BLaER1 treated with 17β-estradiol and CSF1 and Interleukin-3, amounts not matched to agents 10 nM and 100 nM (cell line): Measurements from ENCODE around the gene SUCLA2.
A peak's percentile ranks its signal among the peaks of the same experiment; 100 is the strongest.

Source experiments
- H3K27ac ChIP-seq, 11 experiments: shearing (Covaris generic); formaldehyde crosslinking; 2 replicates each; pipeline ENCODE4 v1.8.1; 2022
- H3K27me3 ChIP-seq, 11 experiments: shearing (Covaris generic); formaldehyde crosslinking; 2 replicates each; pipeline ENCODE4 v1.8.1; 2022
- H3K36me3 ChIP-seq, 11 experiments: shearing (Covaris generic); formaldehyde crosslinking; 2 replicates each; pipeline ENCODE4 v1.8.1; 2022
- H3K4me1 ChIP-seq, 10 experiments: shearing (Covaris generic); formaldehyde crosslinking; 2 replicates each; pipeline ENCODE4 v1.8.1; 2022
- H3K4me2 ChIP-seq, 11 experiments: shearing (Covaris generic); formaldehyde crosslinking; 2 replicates each; pipeline ENCODE4 v1.8.1; 2022
- H3K4me3 ChIP-seq, 10 experiments: shearing (Covaris generic); formaldehyde crosslinking; 2 replicates each; pipeline ENCODE4 v1.8.1; 2022
- H3K9ac ChIP-seq, 11 experiments: shearing (Covaris generic); formaldehyde crosslinking; 2 replicates each; pipeline ENCODE4 v1.8.1; 2022
- H3K9me3 ChIP-seq, 11 experiments: shearing (Covaris generic); formaldehyde crosslinking; replicated peaks in 1 of 11; 2 replicates each; pipeline ENCODE4 v1.8.1; 2022
- H4K20me1 ChIP-seq, 11 experiments: shearing (Covaris generic); formaldehyde crosslinking; 2 replicates each; pipeline ENCODE4 v1.8.1; 2022
- Cebpa-rat ChIP-seq, 11 experiments: shearing (Covaris generic); IDR thresholded peaks; 2 replicates each; pipeline ENCODE4 v1.8.1; 2022

The SUCLA2 gene

GRCh38 chr13:48001114-48001881 lies at the start of gene SUCLA2:
Gene SUCLA2, minus strand, starts transcription at chr13:48001273. Its CDS starts 4 bp downstream, at chr13:48001269.
- no peaks in the 10 kb centered on the region for H3K27me3 ChIP-seq
- H3K9ac ChIP-seq, result peak within 1 kb of the TSS; percentile 84 to 94 (median 89)
- H3K9me3 ChIP-seq, result no peaks in the 10 kb centered on the region
- peaks cover 0 to 33% (median 7%) of the 10 kb centered on the region in 11 experiments; a peak in 8 of 22 replicates for H4K20me1 ChIP-seq
- H3K27ac ChIP-seq, result peak within 1 kb of the TSS; percentile 77 to 89 (median 82)
- peak within 1 kb of the TSS; percentile 79 to 100 (median 95) for H3K4me3 ChIP-seq
- peaks cover 14 to 37% (median 19%) of the 10 kb centered on the region in 10 experiments for H3K4me1 ChIP-seq
- peaks cover 14 to 26% (median 18%) of the 10 kb centered on the region in 11 experiments; a peak in 21 of 22 replicates for H3K36me3 ChIP-seq
- TF ChIP-seq Cebpa-rat (IDR thresholded peaks at IDR 0.05), result no peak
- peak within 1 kb of the TSS; percentile 79 to 94 (median 89) for H3K4me2 ChIP-seq

GRCh38 chr13:48050550-48050949 lies 49.5 kb upstream of the SUCLA2 start:
- Histone ChIP-seq H3K4me1 (peaks cover 0 to 6% (median 0%) of the 10 kb centered on the region in 10 experiments; a peak in 1 of 20 replicates), H3K9me3 (no peaks in the 10 kb centered on the region), H3K4me3 (no peak overlapping the region), H3K9ac (no peak overlapping the region), H3K27ac (no peak overlapping the region), H3K27me3 (no peaks in the 10 kb centered on the region), H3K4me2 (no peak overlapping the region), H3K36me3 (peaks cover 75 to 97% (median 90%) of the 10 kb centered on the region in 11 experiments), H4K20me1 (no peaks in the 10 kb centered on the region)
- TF ChIP-seq Cebpa-rat (IDR thresholded peaks at IDR 0.05), result no peak

- Histone ChIP-seq H3K9ac (peak overlapping the region in 1 of 11 experiments; percentile 15; a peak in 1 of 22 replicates), H3K27me3 (no peaks in the 10 kb centered on the region), H3K27ac (peak overlapping the region in 1 of 11 experiments; percentile 35; a peak in 2 of 22 replicates), H3K36me3 (peaks cover 31 to 78% (median 73%) of the 10 kb centered on the region in 11 experiments), H3K9me3 (no peaks in the 10 kb centered on the region), H3K4me2 (peak overlapping the region in 1 of 11 experiments; percentile 22; a peak in 1 of 22 replicates), H3K4me3 (no peak overlapping the region), H4K20me1 (peaks cover 0 to 4% (median 0%) of the 10 kb centered on the region in 11 experiments; a peak in 1 of 22 replicates), H3K4me1 (peaks cover 4 to 36% (median 10%) of the 10 kb centered on the region in 10 experiments)
- no peak for TF ChIP-seq Cebpa-rat (IDR thresholded peaks at IDR 0.05)
These were observed 42.9 kb upstream of the SUCLA2 start for GRCh38 chr13:48043789-48044503.

- Histone ChIP-seq H3K9me3 (no peaks in the 10 kb centered on the region), H3K27me3 (no peaks in the 10 kb centered on the region), H3K36me3 (peaks cover 20 to 68% (median 62%) of the 10 kb centered on the region in 11 experiments), H3K4me1 (peaks cover 14 to 45% (median 19%) of the 10 kb centered on the region in 10 experiments), H3K4me3 (no peak overlapping the region), H3K27ac (no peak overlapping the region), H3K4me2 (no peak overlapping the region), H3K9ac (no peak overlapping the region), H4K20me1 (peaks cover 0 to 7% (median 0%) of the 10 kb centered on the region in 11 experiments; a peak in 1 of 22 replicates)
- no peak for TF ChIP-seq Cebpa-rat (IDR thresholded peaks at IDR 0.05)
These were observed 41.8 kb upstream of the SUCLA2 start for GRCh38 chr13:48042894-48043293.

- Histone ChIP-seq H3K27me3 (no peaks in the 10 kb centered on the region), H3K4me1 (peaks cover 25 to 53% (median 30%) of the 10 kb centered on the region in 10 experiments), H3K4me3 (no peak overlapping the region), H4K20me1 (peaks cover 0 to 12% (median 0%) of the 10 kb centered on the region in 11 experiments; a peak in 1 of 22 replicates), H3K9ac (no peak overlapping the region), H3K27ac (no peak overlapping the region), H3K4me2 (peak overlapping the region in 4 of 11 experiments; percentile 3 to 53 (median 36); a peak in 5 of 22 replicates), H3K36me3 (peaks cover 14 to 50% (median 44%) of the 10 kb centered on the region in 11 experiments), H3K9me3 (no peaks in the 10 kb centered on the region)
- no peak for TF ChIP-seq Cebpa-rat (IDR thresholded peaks at IDR 0.05)
These were observed 39.8 kb upstream of the SUCLA2 start for GRCh38 chr13:48040896-48041295.

- peaks cover 26 to 53% (median 32%) of the 10 kb centered on the region in 10 experiments for H3K4me1 ChIP-seq
- H3K36me3 ChIP-seq, result peaks cover 14 to 52% (median 39%) of the 10 kb centered on the region in 11 experiments
- no peaks in the 10 kb centered on the region for H3K27me3 ChIP-seq
- peaks cover 0 to 2% (median 0%) of the 10 kb centered on the region in 11 experiments; a peak in 2 of 22 replicates for H3K9me3 ChIP-seq
- H3K4me2 ChIP-seq, result 0 out of 22 replicates have a peak overlapping the region, but pooled peaks of 1 of the 11 experiments have one; percentile 23
- H3K9ac ChIP-seq, result no peak overlapping the region
- no peak overlapping the region for H3K27ac ChIP-seq
- H4K20me1 ChIP-seq, result peaks cover 0 to 12% (median 0%) of the 10 kb centered on the region in 11 experiments; a peak in 1 of 22 replicates
- no peak for TF ChIP-seq Cebpa-rat (IDR thresholded peaks at IDR 0.05)
- H3K4me3 ChIP-seq, result no peak overlapping the region
These were observed 39.0 kb upstream of the SUCLA2 start for GRCh38 chr13:48040049-48040448.

GRCh38 chr13:48038761-48039160 lies 37.7 kb upstream of the SUCLA2 start:
- H3K27ac ChIP-seq, result peak overlapping the region in 7 of 11 experiments; percentile 86 to 99 (median 93); a peak in 10 of 22 replicates
- TF ChIP-seq Cebpa-rat (IDR thresholded peaks at IDR 0.05), result no peak
- peaks cover 14 to 63% (median 49%) of the 10 kb centered on the region in 11 experiments for H3K36me3 ChIP-seq
- peaks cover 26 to 46% (median 31%) of the 10 kb centered on the region in 10 experiments for H3K4me1 ChIP-seq
- peaks cover 0 to 12% (median 0%) of the 10 kb centered on the region in 11 experiments; a peak in 1 of 22 replicates for H4K20me1 ChIP-seq
- peak overlapping the region; percentile 79 to 95 (median 87) for H3K4me2 ChIP-seq
- H3K27me3 ChIP-seq, result no peaks in the 10 kb centered on the region
- H3K9me3 ChIP-seq, result peaks cover 8 to 15% (median 11%) of the 10 kb centered on the region in 11 experiments; a peak in 20 of 22 replicates
- peak overlapping the region in 9 of 11 experiments; percentile 83 to 95 (median 89); a peak in 7 of 22 replicates for H3K9ac ChIP-seq
- peak overlapping the region in 9 of 10 experiments; percentile 57 to 79 (median 72); a peak in 16 of 20 replicates for H3K4me3 ChIP-seq

- H3K4me2 ChIP-seq, result peak within 1 kb of the TSS; percentile 79 to 96 (median 88)
These were observed 36.5 kb upstream of the SUCLA2 start, which contains the start of gene NUDT15 for GRCh38 chr13:48037346-48038173. Gene NUDT15, plus strand, starts transcription at chr13:48037726. Its CDS starts 21 bp downstream, at chr13:48037747.

More at GRCh38 chr13:48037346-48038173, 36.5 kb upstream of the SUCLA2 start, which contains the start of gene NUDT15:
- Histone ChIP-seq H3K4me1 (peaks cover 26 to 45% (median 30%) of the 10 kb centered on the region in 10 experiments), H3K36me3 (peaks cover 14 to 63% (median 45%) of the 10 kb centered on the region in 11 experiments), H3K9ac (peak within 1 kb of the TSS; percentile 83 to 97 (median 90)), H4K20me1 (peaks cover 0 to 12% (median 0%) of the 10 kb centered on the region in 11 experiments; a peak in 1 of 22 replicates), H3K4me3 (peak within 1 kb of the TSS; percentile 57 to 79 (median 70)), H3K27me3 (no peaks in the 10 kb centered on the region), H3K27ac (peak within 1 kb of the TSS; percentile 84 to 99 (median 92)), H3K9me3 (peaks cover 20 to 27% (median 23%) of the 10 kb centered on the region in 11 experiments)
- TF ChIP-seq Cebpa-rat (IDR thresholded peaks at IDR 0.05), result no peak
